ENCODE measurements around the gene EPS15. TPM values are rescaled to one million over a fixed set of nuclear protein-coding genes. Genes with fewer than 3 reads are reported as not detected.
A peak's percentile ranks its signal among the peaks of the same experiment; 100 is the strongest.

Gene EPS15
- total and polyA plus RNA-seq, 2 of the 13 experiments (the other 11 are each of a cell fraction or from before 2014, with no cell fraction given), result 14.3 to 19.3 TPM

DNA sequence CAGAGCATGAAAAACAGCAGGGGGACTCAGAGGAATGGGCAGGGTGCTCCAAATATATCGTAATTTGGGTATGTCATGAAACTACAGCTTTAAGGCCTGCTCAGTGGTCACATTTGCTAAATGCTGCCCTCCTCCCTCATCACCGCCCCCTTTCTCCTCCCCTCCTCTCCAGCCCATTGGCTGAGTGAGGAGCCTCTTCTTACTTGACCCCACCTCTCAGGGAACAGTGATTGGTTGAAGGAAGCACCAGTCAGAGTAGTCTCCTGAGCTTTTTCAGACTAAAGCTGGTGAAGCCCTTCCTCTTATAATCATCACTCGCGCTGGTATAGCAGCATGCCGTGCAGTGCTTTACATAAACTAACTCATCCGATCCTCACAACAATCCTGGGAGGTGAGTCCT is 178.7 kb downstream of the EPS15 start:
- in situ Hi-C loops (cut with HindIII; ENCODE audit: extremely low pct_ligation_motif_present, low pct_unique_long_range_greater_than_20kb), result no loop called here
- BruUV-seq (replicated peaks), result no TSS peak
- intact Hi-C loops (cut with micrococcal nuclease; ENCODE audit: unreplicated experiment), result no loop called here
- no peak overlapping the region for H2AFZ ChIP-seq (ENCODE audit: low read length)
- H3K4me2 ChIP-seq (ENCODE audit: low read depth, low read length), result no peak overlapping the region
- ChIA-PET CTCF (ENCODE audit: low intra/inter-chr PET ratio, low total read pairs) (no interaction called here), POLR2A (no interaction called here)
- no peak for DNase-seq (ENCODE audit: low spot score)
- H3K9ac ChIP-seq (ENCODE audit: insufficient read depth, low read depth, low read length), result no peak overlapping the region
- peaks cover 5 to 26% of the 10 kb centered on the region in 2 experiments; a peak in 4 of 5 replicates for H3K27me3 ChIP-seq (ENCODE audit: control insufficient read depth in 1 of 2, insufficient read depth in 2 of 2, low read length in 2 of 2)
- no peak overlapping the region for H3K27ac ChIP-seq (ENCODE audit: extremely low read length, insufficient read depth, low read length)
- no peaks in the 10 kb centered on the region for H3K79me2 ChIP-seq (ENCODE audit: insufficient read depth, low read length)
- TF ChIP-seq SUZ12 (IDR thresholded peaks at IDR 0.05; ENCODE audit: low read depth, low read length) (no peak), NFYB (CRISPR knock-in tag; IDR thresholded peaks at IDR 0.05) (0 out of 2 replicates have a peak, but pooled peaks have one; percentile 11), HNRNPH1 (optimal IDR thresholded peaks at IDR 0.05; ENCODE audit: low read depth, low read length) (no peak), ZMYM4 (CRISPR knock-in tag; IDR thresholded peaks at IDR 0.05) (no peak)
- TF ChIP-seq, protein P1, sequence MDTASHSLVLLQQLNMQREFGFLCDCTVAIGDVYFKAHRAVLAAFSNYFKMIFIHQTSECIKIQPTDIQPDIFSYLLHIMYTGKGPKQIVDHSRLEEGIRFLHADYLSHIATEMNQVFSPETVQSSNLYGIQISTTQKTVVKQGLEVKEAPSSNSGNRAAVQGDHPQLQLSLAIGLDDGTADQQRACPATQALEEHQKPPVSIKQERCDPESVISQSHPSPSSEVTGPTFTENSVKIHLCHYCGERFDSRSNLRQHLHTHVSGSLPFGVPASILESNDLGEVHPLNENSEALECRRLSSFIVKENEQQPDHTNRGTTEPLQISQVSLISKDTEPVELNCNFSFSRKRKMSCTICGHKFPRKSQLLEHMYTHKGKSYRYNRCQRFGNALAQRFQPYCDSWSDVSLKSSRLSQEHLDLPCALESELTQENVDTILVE (CRISPR knock-in tag; IDR thresholded peaks at IDR 0.05), result no peak
- no peaks in the 10 kb centered on the region for H3K9me3 ChIP-seq (ENCODE audit: low read length)
- H3K4me1 ChIP-seq (ENCODE audit: insufficient read depth, low read length), result peaks cover 27% of the 10 kb centered on the region
- H3K4me3 ChIP-seq (replicated peaks in 1 of 3; ENCODE audit: insufficient read depth in 1 of 3, low read depth in 2 of 3, low read length in 3 of 3), result no peak overlapping the region
- no peaks in the 10 kb centered on the region for H4K20me1 ChIP-seq (ENCODE audit: insufficient read depth, low read length)
- FAIRE-seq, result no peak
- H3K36me3 ChIP-seq (replicated peaks in 1 of 2; ENCODE audit: control insufficient read depth in 1 of 2, insufficient read depth in 2 of 2, low read length in 2 of 2), result no peaks in the 10 kb centered on the region
- WGBS (ENCODE audit: low lambda C conversion rate), result 76% methylated on average over 6 of the region's 6 CpGs
- no peak for ATAC-seq

GRCh38 chr1:51336711-51337110 is 182.4 kb downstream of the EPS15 start:
- in situ Hi-C loops (cut with HindIII; ENCODE audit: extremely low pct_ligation_motif_present, low pct_unique_long_range_greater_than_20kb), result no loop called here
- ChIA-PET CTCF (ENCODE audit: low intra/inter-chr PET ratio, low total read pairs) (no interaction called here), POLR2A (interaction anchor here (1.0 kb wide), 1 partner anchor 11 kb away, joined by 3 read pairs; no protein-coding TSS in a partner anchor)
- no peaks in the 10 kb centered on the region for H4K20me1 ChIP-seq (ENCODE audit: insufficient read depth, low read length)
- H3K4me2 ChIP-seq (ENCODE audit: low read depth, low read length), result no peak overlapping the region
- no peaks in the 10 kb centered on the region for H3K36me3 ChIP-seq (replicated peaks in 1 of 2; ENCODE audit: control insufficient read depth in 1 of 2, insufficient read depth in 2 of 2, low read length in 2 of 2)
- H2AFZ ChIP-seq (ENCODE audit: low read length), result no peak overlapping the region
- WGBS (ENCODE audit: low lambda C conversion rate), result 29% methylated on average over 3 of the region's 4 CpGs
- BruUV-seq (replicated peaks), result no TSS peak
- H3K79me2 ChIP-seq (ENCODE audit: insufficient read depth, low read length), result no peaks in the 10 kb centered on the region
- no peaks in the 10 kb centered on the region for H3K27me3 ChIP-seq (ENCODE audit: control insufficient read depth in 1 of 2, insufficient read depth in 2 of 2, low read length in 2 of 2)
- ATAC-seq (no peak), DNase-seq (ENCODE audit: low spot score) (no peak), FAIRE-seq (no peak)
- intact Hi-C loops (cut with micrococcal nuclease; ENCODE audit: unreplicated experiment), result no loop called here
- H3K9ac ChIP-seq (ENCODE audit: insufficient read depth, low read depth, low read length), result no peak overlapping the region
- peaks cover 17% of the 10 kb centered on the region for H3K4me1 ChIP-seq (ENCODE audit: insufficient read depth, low read length)
- no peak overlapping the region for H3K27ac ChIP-seq (ENCODE audit: extremely low read length, insufficient read depth, low read length)
- H3K4me3 ChIP-seq (replicated peaks in 1 of 3; ENCODE audit: insufficient read depth in 1 of 3, low read depth in 2 of 3, low read length in 3 of 3), result no peak overlapping the region
- no peaks in the 10 kb centered on the region for H3K9me3 ChIP-seq (ENCODE audit: low read length)
- TF ChIP-seq, protein P2, sequence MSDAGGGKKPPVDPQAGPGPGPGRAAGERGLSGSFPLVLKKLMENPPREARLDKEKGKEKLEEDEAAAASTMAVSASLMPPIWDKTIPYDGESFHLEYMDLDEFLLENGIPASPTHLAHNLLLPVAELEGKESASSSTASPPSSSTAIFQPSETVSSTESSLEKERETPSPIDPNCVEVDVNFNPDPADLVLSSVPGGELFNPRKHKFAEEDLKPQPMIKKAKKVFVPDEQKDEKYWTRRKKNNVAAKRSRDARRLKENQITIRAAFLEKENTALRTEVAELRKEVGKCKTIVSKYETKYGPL (CRISPR knock-in tag; IDR thresholded peaks at IDR 0.05), result no peak
- no peak for TF ChIP-seq MTF1 (CRISPR knock-in tag; IDR thresholded peaks at IDR 0.05)
- TF ChIP-seq POLR2A (IDR thresholded peaks at IDR 0.05; ENCODE audit: insufficient read depth in 1 of 2, low read depth in 2 of 2, low read length in 2 of 2), result no peak
- no peak for TF ChIP-seq GPBP1L1 (CRISPR knock-in tag; IDR thresholded peaks at IDR 0.05)
- no peak for TF ChIP-seq ERF (CRISPR knock-in tag; IDR thresholded peaks at IDR 0.05)
- TF ChIP-seq, protein P3, sequence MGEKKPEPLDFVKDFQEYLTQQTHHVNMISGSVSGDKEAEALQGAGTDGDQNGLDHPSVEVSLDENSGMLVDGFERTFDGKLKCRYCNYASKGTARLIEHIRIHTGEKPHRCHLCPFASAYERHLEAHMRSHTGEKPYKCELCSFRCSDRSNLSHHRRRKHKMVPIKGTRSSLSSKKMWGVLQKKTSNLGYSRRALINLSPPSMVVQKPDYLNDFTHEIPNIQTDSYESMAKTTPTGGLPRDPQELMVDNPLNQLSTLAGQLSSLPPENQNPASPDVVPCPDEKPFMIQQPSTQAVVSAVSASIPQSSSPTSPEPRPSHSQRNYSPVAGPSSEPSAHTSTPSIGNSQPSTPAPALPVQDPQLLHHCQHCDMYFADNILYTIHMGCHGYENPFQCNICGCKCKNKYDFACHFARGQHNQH (CRISPR knock-in tag; IDR thresholded peaks at IDR 0.05), result no peak
- TF ChIP-seq NKX3-1 (CRISPR knock-in tag; IDR thresholded peaks at IDR 0.05), result no peak
- TF ChIP-seq ARHGAP35 (CRISPR knock-in tag; IDR thresholded peaks at IDR 0.05; ENCODE audit: borderline replicate concordance), result no peak
- no peak for TF ChIP-seq ATF5 (CRISPR knock-in tag; IDR thresholded peaks at IDR 0.05; ENCODE audit: low read depth)
- no peak for TF ChIP-seq ZNF777 (CRISPR knock-in tag; IDR thresholded peaks at IDR 0.05)
- no peak for TF ChIP-seq HHEX (CRISPR knock-in tag; IDR thresholded peaks at IDR 0.05)
- TF ChIP-seq HDAC1 (CRISPR knock-in tag; IDR thresholded peaks at IDR 0.05), result no peak
